ENCODE measurements around the gene TAF4.

Gene TAF4, protein sequence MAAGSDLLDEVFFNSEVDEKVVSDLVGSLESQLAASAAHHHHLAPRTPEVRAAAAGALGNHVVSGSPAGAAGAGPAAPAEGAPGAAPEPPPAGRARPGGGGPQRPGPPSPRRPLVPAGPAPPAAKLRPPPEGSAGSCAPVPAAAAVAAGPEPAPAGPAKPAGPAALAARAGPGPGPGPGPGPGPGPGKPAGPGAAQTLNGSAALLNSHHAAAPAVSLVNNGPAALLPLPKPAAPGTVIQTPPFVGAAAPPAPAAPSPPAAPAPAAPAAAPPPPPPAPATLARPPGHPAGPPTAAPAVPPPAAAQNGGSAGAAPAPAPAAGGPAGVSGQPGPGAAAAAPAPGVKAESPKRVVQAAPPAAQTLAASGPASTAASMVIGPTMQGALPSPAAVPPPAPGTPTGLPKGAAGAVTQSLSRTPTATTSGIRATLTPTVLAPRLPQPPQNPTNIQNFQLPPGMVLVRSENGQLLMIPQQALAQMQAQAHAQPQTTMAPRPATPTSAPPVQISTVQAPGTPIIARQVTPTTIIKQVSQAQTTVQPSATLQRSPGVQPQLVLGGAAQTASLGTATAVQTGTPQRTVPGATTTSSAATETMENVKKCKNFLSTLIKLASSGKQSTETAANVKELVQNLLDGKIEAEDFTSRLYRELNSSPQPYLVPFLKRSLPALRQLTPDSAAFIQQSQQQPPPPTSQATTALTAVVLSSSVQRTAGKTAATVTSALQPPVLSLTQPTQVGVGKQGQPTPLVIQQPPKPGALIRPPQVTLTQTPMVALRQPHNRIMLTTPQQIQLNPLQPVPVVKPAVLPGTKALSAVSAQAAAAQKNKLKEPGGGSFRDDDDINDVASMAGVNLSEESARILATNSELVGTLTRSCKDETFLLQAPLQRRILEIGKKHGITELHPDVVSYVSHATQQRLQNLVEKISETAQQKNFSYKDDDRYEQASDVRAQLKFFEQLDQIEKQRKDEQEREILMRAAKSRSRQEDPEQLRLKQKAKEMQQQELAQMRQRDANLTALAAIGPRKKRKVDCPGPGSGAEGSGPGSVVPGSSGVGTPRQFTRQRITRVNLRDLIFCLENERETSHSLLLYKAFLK

GRCh38 chr20:62065674-62066338 is at the start of gene TAF4:
TAF4 (minus strand) TSS chr20:62065881; CDS start chr20:62065810, 71 bp downstream.
- H3K79me2 ChIP-seq (ENCODE audit: low read length), result peaks cover 36% of the 10 kb centered on the region
- H3K36me3 ChIP-seq (replicated peaks; ENCODE audit: insufficient read depth, low read length), result no peaks in the 10 kb centered on the region
- no peaks in the 10 kb centered on the region for H3K9me2 ChIP-seq (replicated peaks; ENCODE audit: insufficient read depth, low read length)
- TF ChIP-seq EZH2 (optimal IDR thresholded peaks at IDR 0.05; ENCODE audit: low read depth, low read length), result no peak
- no peak for TF ChIP-seq EZH2phosphoT487 (IDR thresholded peaks at IDR 0.05; ENCODE audit: low read length)
- TF ChIP-seq, protein P1, sequence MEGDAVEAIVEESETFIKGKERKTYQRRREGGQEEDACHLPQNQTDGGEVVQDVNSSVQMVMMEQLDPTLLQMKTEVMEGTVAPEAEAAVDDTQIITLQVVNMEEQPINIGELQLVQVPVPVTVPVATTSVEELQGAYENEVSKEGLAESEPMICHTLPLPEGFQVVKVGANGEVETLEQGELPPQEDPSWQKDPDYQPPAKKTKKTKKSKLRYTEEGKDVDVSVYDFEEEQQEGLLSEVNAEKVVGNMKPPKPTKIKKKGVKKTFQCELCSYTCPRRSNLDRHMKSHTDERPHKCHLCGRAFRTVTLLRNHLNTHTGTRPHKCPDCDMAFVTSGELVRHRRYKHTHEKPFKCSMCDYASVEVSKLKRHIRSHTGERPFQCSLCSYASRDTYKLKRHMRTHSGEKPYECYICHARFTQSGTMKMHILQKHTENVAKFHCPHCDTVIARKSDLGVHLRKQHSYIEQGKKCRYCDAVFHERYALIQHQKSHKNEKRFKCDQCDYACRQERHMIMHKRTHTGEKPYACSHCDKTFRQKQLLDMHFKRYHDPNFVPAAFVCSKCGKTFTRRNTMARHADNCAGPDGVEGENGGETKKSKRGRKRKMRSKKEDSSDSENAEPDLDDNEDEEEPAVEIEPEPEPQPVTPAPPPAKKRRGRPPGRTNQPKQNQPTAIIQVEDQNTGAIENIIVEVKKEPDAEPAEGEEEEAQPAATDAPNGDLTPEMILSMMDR (IDR thresholded peaks at IDR 0.05; ENCODE audit: low read length), result no peak
- peaks cover 22% of the 10 kb centered on the region for H3K27me3 ChIP-seq (replicated peaks; ENCODE audit: insufficient read depth, low read length)
- H3K9me3 ChIP-seq (replicated peaks; ENCODE audit: insufficient read depth, low read length), result no peaks in the 10 kb centered on the region
- H3K4me1 ChIP-seq (ENCODE audit: low read length), result peaks cover 6% of the 10 kb centered on the region
- peaks cover 4% of the 10 kb centered on the region; the same call in 1 of the 2 replicates for H4K20me1 ChIP-seq (ENCODE audit: insufficient read depth, low read length)
- peak; percentile 84 for DNase-seq
- peak within 1 kb of the TSS; percentile 66; the same call in 1 of the 2 replicates for H3K9ac ChIP-seq (ENCODE audit: low read length)
- H2AFZ ChIP-seq (ENCODE audit: low read length), result peak within 1 kb of the TSS; percentile 90
- peak within 1 kb of the TSS; percentile 92 for H3K4me2 ChIP-seq (ENCODE audit: low read depth, low read length)
- peaks cover 3% of the 10 kb centered on the region; the same call in 1 of the 2 replicates for H3F3A ChIP-seq (ENCODE audit: insufficient read depth, low read length)
- H3K4me3 ChIP-seq (ENCODE audit: low read length), result peak within 1 kb of the TSS; percentile 79
- no peak within 1 kb of the TSS for H3K27ac ChIP-seq (ENCODE audit: low read length)

DNA sequence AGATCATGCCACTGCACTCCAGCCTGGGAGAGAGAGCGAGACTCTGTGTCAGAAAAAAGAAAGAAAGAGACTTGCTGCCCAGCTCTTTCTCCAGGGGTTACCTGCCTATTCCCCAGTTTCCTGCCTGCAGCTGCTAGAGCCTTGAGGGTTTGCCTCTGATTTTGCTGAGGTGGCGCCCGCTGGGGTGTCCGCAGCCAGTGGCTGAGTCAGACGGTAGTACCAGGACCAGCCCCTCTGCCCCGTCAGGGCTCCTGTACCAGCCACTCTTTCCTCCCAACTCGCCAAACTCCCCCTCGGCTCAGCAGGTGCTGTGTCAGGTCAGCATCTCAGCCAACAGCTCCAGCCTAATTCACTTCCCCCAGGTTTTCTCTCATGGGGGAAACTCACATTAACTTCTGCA is 49.2 kb upstream of the TAF4 start:
- no peak overlapping the region; the same call in 1 of the 2 replicates for H3K4me2 ChIP-seq (ENCODE audit: low read depth, low read length)
- H3K36me3 ChIP-seq (replicated peaks; ENCODE audit: insufficient read depth, low read length), result no peaks in the 10 kb centered on the region
- no peak overlapping the region for H3K27ac ChIP-seq (ENCODE audit: low read length)
- H4K20me1 ChIP-seq (ENCODE audit: insufficient read depth, low read length), result no peaks in the 10 kb centered on the region
- TF ChIP-seq, protein P1 (IDR thresholded peaks at IDR 0.05; ENCODE audit: low read length), result no peak
- TF ChIP-seq EZH2 (optimal IDR thresholded peaks at IDR 0.05; ENCODE audit: low read depth, low read length) (no peak), EZH2phosphoT487 (IDR thresholded peaks at IDR 0.05; ENCODE audit: low read length) (no peak)
- peak; percentile 35 for DNase-seq
- H3K9me2 ChIP-seq (replicated peaks; ENCODE audit: insufficient read depth, low read length), result no peaks in the 10 kb centered on the region
- no peak overlapping the region for H3K9ac ChIP-seq (ENCODE audit: low read length)
- no peaks in the 10 kb centered on the region for H3F3A ChIP-seq (ENCODE audit: insufficient read depth, low read length)
- H3K27me3 ChIP-seq (replicated peaks; ENCODE audit: insufficient read depth, low read length), result peaks cover 23% of the 10 kb centered on the region
- peaks cover 16% of the 10 kb centered on the region for H3K4me1 ChIP-seq (ENCODE audit: low read length)
- no peak overlapping the region for H3K4me3 ChIP-seq (ENCODE audit: low read length)
- H3K9me3 ChIP-seq (replicated peaks; ENCODE audit: insufficient read depth, low read length), result no peaks in the 10 kb centered on the region
- no peak overlapping the region for H2AFZ ChIP-seq (ENCODE audit: low read length)
- H3K79me2 ChIP-seq (ENCODE audit: low read length), result no peaks in the 10 kb centered on the region

DNA sequence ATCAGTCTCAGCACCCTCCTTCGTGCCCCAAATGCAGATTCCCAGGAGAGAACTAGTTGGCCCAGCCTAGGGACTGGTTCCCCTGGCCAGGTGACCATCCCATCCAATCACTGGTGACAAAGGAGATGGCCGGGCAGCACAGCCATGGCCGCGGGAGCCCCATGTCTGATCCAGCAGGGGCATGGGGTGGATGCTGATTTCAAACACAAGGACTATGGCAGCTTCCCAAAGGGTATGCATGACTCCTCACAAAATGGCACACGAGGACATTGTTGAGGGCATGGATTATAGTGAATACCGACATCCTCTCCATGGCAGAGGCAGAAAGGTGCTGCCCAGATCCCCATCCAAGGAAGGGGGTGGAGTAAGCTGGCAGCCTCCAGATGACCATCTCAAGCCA is 46.7 kb upstream of the TAF4 start:
- Histone ChIP-seq H3K9me2 (replicated peaks; ENCODE audit: insufficient read depth, low read length) (no peaks in the 10 kb centered on the region), H3K79me2 (ENCODE audit: low read length) (no peaks in the 10 kb centered on the region), H3K9ac (ENCODE audit: low read length) (no peak overlapping the region), H3F3A (ENCODE audit: insufficient read depth, low read length) (no peaks in the 10 kb centered on the region), H2AFZ (ENCODE audit: low read length) (no peak overlapping the region), H3K4me1 (ENCODE audit: low read length) (peaks cover 5% of the 10 kb centered on the region), H3K36me3 (replicated peaks; ENCODE audit: insufficient read depth, low read length) (no peaks in the 10 kb centered on the region), H3K9me3 (replicated peaks; ENCODE audit: insufficient read depth, low read length) (no peaks in the 10 kb centered on the region), H3K4me2 (ENCODE audit: low read depth, low read length) (no peak overlapping the region), H3K27ac (ENCODE audit: low read length) (no peak overlapping the region), H3K4me3 (ENCODE audit: low read length) (no peak overlapping the region), H3K27me3 (replicated peaks; ENCODE audit: insufficient read depth, low read length) (peaks cover 25% of the 10 kb centered on the region), H4K20me1 (ENCODE audit: insufficient read depth, low read length) (no peaks in the 10 kb centered on the region)
- no peak for DNase-seq
- TF ChIP-seq, protein P1 (IDR thresholded peaks at IDR 0.05; ENCODE audit: low read length), result no peak
- TF ChIP-seq EZH2phosphoT487 (IDR thresholded peaks at IDR 0.05; ENCODE audit: low read length), result no peak
- TF ChIP-seq EZH2 (optimal IDR thresholded peaks at IDR 0.05; ENCODE audit: low read depth, low read length), result no peak
